Calu3 (cell line): ENCODE data around the gene CHST1. TPM values are rescaled to one million over a fixed set of nuclear protein-coding genes. Genes with fewer than 3 reads are reported as not detected.

Experiments
- BruUV-seq: library from RNA; stranded (reverse); fragments of 400-500 nt; replicated peaks from 2 replicates; lab custom pipeline; 2021; lab: Mats Ljungman, UMichigan
- CTCF ChIA-PET: fragments of 300-600 bp; sonication (Branson Sonifier 250); formaldehyde crosslinking; loops from one replicate; lab custom pipeline; 2022; ENCODE audit warnings: antibody characterized with exemption; lab: Charles Lee
- DNase-seq: peaks from one replicate; pipeline ENCODE4 v3.0.0; 2022
- H3K27ac Mint-ChIP-seq: one replicate; pipeline ENCODE4 v1.8.0; 2022; ENCODE audit warnings: mixed read lengths; ENCODE audit not compliant: unreplicated experiment
- H3K27me3 Mint-ChIP-seq: one replicate; pipeline ENCODE4 v1.8.0; 2022; ENCODE audit warnings: mixed read lengths; ENCODE audit not compliant: unreplicated experiment
- H3K36me3 Mint-ChIP-seq: one replicate; pipeline ENCODE4 v1.8.0; 2022; ENCODE audit warnings: mild to moderate bottlenecking, moderate library complexity, mixed read lengths; ENCODE audit not compliant: insufficient read depth, unreplicated experiment
- H3K4me1 Mint-ChIP-seq: one replicate; pipeline ENCODE4 v1.8.0; 2022; ENCODE audit warnings: mild to moderate bottlenecking, low read depth, mixed read lengths; ENCODE audit not compliant: unreplicated experiment
- H3K4me3 Mint-ChIP-seq: one replicate; pipeline ENCODE4 v1.8.0; 2022; ENCODE audit warnings: mild to moderate bottlenecking, low read depth, moderate library complexity, mixed read lengths; ENCODE audit not compliant: unreplicated experiment
- H3K9me3 Mint-ChIP-seq: one replicate; pipeline ENCODE4 v1.8.0; 2022; ENCODE audit warnings: low read depth, mixed read lengths; ENCODE audit not compliant: unreplicated experiment
- intact Hi-C: fragments of 100-400 bp; cut with micrococcal nuclease; formaldehyde crosslinking; loops from one replicate; pipeline ENCODE4 v1.10.0; 2022; ENCODE audit not compliant: unreplicated experiment
- total RNA-seq: library from RNA; stranded (reverse); gene quantifications from 2 replicates; pipeline ENCODE4 v1.2.3, GENCODE V29; 2022
- TF ChIP-seq, protein P1 (sequence below): fragments of 200-600 bp; IDR thresholded peaks from one replicate; pipeline ENCODE4 v1.8.0; 2022; ENCODE audit warnings: antibody characterized with exemption; ENCODE audit not compliant: unreplicated experiment

The CHST1 gene
- total RNA-seq, 1 experiment from 2014 or later: not detected

DNA sequence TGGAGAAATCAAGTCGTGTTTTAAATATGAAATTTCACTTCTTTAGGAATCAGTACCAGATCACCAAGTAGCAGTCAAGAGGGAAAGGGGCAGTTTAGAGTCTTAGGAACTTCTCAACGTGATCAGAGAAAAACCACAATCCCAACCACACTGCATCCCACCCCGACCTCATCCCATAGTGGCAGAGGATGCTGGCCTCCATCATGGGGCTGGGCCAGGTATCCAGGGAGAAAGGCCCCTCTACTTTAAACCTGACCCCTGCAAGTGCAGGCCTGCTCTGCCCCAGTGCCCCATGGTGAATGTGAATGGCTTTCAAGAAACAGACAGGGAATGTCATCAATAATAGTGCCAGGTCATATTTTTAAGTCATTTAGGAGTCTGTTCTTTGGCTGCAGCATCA is 12.1 kb downstream of the CHST1 start:
- DNase-seq: no peak
- CTCF ChIA-PET: no interaction called here
- Mint-ChIP-seq H3K27me3 (peaks cover 94% of the 10 kb centered on the region), H3K4me3 (no peak overlapping the region), H3K36me3 (no peaks in the 10 kb centered on the region), H3K4me1 (no peaks in the 10 kb centered on the region), H3K27ac (no peak overlapping the region), H3K9me3 (no peaks in the 10 kb centered on the region)
- BruUV-seq: no TSS peak
- intact Hi-C loops: loop anchor here (10.0 kb wide), 2 partner anchors 278 to 308 kb away; no protein-coding TSS in a partner anchor
- TF ChIP-seq, protein P1, sequence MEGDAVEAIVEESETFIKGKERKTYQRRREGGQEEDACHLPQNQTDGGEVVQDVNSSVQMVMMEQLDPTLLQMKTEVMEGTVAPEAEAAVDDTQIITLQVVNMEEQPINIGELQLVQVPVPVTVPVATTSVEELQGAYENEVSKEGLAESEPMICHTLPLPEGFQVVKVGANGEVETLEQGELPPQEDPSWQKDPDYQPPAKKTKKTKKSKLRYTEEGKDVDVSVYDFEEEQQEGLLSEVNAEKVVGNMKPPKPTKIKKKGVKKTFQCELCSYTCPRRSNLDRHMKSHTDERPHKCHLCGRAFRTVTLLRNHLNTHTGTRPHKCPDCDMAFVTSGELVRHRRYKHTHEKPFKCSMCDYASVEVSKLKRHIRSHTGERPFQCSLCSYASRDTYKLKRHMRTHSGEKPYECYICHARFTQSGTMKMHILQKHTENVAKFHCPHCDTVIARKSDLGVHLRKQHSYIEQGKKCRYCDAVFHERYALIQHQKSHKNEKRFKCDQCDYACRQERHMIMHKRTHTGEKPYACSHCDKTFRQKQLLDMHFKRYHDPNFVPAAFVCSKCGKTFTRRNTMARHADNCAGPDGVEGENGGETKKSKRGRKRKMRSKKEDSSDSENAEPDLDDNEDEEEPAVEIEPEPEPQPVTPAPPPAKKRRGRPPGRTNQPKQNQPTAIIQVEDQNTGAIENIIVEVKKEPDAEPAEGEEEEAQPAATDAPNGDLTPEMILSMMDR: no peak

DNA sequence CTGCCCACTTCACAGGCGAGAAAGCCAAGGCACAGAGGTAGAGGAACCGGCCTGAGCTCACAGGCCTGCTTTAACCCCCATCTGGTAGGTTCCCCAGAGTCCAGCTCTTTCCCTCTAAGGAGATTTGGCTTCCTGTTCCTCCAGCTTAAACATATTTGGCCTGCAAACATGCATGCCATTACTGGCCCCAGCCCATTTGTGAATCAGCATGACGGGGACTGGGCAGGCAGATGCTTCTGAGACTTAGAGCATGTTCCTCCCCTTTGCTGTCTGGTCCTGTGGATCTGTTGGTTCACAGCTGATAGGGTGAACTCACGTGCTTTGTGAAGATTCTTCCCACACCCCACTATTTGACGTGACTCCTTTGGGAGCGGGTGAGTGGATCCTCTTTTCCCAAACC is 12.6 kb downstream of the CHST1 start:
- TF ChIP-seq, protein P1: no peak
- DNase-seq: no peak
- H3K27ac Mint-ChIP-seq: no peak overlapping the region
- no TSS peak for BruUV-seq
- no peaks in the 10 kb centered on the region for H3K36me3 Mint-ChIP-seq
- no peaks in the 10 kb centered on the region for H3K9me3 Mint-ChIP-seq
- CTCF ChIA-PET: no interaction called here
- H3K4me1 Mint-ChIP-seq: no peaks in the 10 kb centered on the region
- intact Hi-C loops: loop anchor here (10.0 kb wide), 2 partner anchors 278 to 308 kb away; no protein-coding TSS in a partner anchor
- H3K4me3 Mint-ChIP-seq: no peak overlapping the region
- H3K27me3 Mint-ChIP-seq: peaks cover 93% of the 10 kb centered on the region

DNA sequence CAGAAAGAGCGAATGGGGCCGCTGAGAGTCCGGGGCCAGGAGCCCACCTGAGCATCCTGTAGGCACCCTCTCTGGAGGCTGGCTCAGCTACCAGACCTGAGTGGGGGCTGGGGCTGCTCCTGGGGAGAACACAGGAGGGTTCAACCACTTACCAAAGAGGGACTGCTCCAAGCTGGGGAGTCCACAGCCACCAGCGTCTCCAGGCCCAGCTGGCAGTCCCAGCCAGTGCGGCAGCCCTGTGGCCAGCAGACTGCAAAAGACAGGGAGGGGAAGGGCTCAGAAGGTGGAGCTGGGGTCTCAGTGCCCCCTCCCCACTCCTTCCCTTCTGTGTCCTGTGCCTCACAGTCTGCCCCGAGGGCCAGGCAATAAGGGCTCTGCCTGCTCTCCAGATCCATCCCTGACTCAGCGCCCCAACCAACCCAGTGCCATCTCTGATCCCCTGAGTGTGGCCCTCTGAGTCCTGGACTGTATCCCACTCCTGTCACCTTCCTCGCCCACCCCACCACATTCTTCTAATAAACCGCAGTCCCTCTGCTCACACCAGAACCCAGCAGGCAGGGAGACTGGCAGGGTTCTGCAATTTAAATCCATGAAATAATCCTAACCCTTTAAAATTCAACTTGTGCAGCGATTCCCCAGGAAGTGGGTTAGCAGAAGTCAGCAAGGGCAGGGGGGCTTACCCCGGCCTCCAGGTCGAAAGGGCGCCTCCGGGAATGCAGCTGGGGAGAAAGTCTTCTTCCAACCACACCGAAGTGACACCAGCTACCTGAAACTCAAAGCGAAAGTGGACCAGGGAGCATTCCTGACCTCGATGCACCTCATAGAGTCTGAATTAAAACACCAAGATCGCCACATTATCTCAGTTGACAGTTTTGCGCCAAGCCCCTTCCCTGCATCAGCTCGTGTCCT is 13.3 kb downstream of the CHST1 start:
- no peaks in the 10 kb centered on the region for H3K4me1 Mint-ChIP-seq
- H3K4me3 Mint-ChIP-seq: no peak overlapping the region
- intact Hi-C loops: loop anchor here (10.0 kb wide), 2 partner anchors 277 to 307 kb away; no protein-coding TSS in a partner anchor
- H3K9me3 Mint-ChIP-seq: no peaks in the 10 kb centered on the region
- no TSS peak for BruUV-seq
- H3K27me3 Mint-ChIP-seq: peaks cover 93% of the 10 kb centered on the region
- H3K27ac Mint-ChIP-seq: no peak overlapping the region
- no peak for DNase-seq
- no peaks in the 10 kb centered on the region for H3K36me3 Mint-ChIP-seq
- TF ChIP-seq, protein P1: no peak
- CTCF ChIA-PET: no interaction called here

DNA sequence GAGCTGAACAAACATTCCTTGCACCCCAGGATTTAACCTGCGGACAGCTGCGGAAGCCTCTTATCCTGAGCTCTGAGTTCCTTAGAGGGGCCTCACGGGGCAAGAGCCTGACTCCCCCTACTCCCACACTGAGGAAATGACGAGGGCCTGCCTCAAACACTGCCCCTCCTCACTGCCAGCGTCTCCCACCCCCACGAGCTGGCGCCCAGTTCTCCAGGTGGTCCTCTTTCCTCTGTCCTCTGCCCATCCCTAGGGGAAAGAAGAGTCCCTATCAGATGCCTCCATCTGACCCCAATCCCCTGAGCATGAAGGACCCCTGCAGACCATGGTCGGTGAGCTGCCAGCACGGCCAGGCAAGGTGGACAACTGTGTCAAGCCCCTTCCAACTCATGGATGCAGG is 14.3 kb downstream of the CHST1 start:
- peaks cover 93% of the 10 kb centered on the region for H3K27me3 Mint-ChIP-seq
- DNase-seq: no peak
- intact Hi-C loops: loop anchor here (10.0 kb wide), 2 partner anchors 276 to 306 kb away; no protein-coding TSS in a partner anchor
- H3K27ac Mint-ChIP-seq: no peak overlapping the region
- no peaks in the 10 kb centered on the region for H3K9me3 Mint-ChIP-seq
- CTCF ChIA-PET: no interaction called here
- H3K36me3 Mint-ChIP-seq: no peaks in the 10 kb centered on the region
- BruUV-seq: no TSS peak
- H3K4me3 Mint-ChIP-seq: no peak overlapping the region
- TF ChIP-seq, protein P1: no peak
- H3K4me1 Mint-ChIP-seq: no peaks in the 10 kb centered on the region
